CD4-positive, alpha-beta T cell (primary cell): ENCODE data around the gene CDC14A. TPM values are rescaled to one million over a fixed set of nuclear protein-coding genes. Genes with fewer than 3 reads are reported as not detected.
"Not testable (repeated sequence)": the region's sequence is repeated elsewhere in the genome, so short reads cannot be mapped to it uniquely, and the experiment has no call there.

Experiments used
- ATAC-seq: fragments of 200-7000 bp; cut with Tn5 transposase; one replicate; pipeline ENCODE4 v1.10.0; 2022; ENCODE audit warnings: mild to moderate bottlenecking; ENCODE audit not compliant: poor library complexity
- CTCF ChIA-PET: fragments of 350-600 bp; sonication (Branson Sonifier 250); formaldehyde crosslinking; loops from one replicate; lab custom pipeline; 2021; ENCODE audit warnings: antibody characterized with exemption, inconsistent platforms; lab: Charles Lee
- POLR2A ChIA-PET: fragments of 350-600 bp; sonication (Branson Sonifier 250); formaldehyde crosslinking; loops from one replicate; lab custom pipeline; 2021; ENCODE audit warnings: antibody characterized with exemption, inconsistent platforms; lab: Charles Lee
- DNase-seq, 14 experiments: peaks; one replicate each; pipeline ENCODE4 v3.0.0-alpha.2; 2013 to 2020; ENCODE audit warnings: mixed read lengths in 2 of 14
- H3K27ac ChIP-seq, 2 donors: one replicate each; pipeline versions ENCODE4 v1.5.1 to v1.7.0; 2013; ENCODE audit warnings: low read length in 2 of 2, low read depth in 1 of 2, mild to moderate bottlenecking in 1 of 2
- H3K27me3 ChIP-seq, 2 experiments: 1 replicate in 1 of 2; 2 replicates in 1 of 2; pipeline versions ENCODE4 v1.6.1 to v1.7.0; 2013; ENCODE audit warnings: low read length in 2 of 2, control low read depth in 1 of 2, mild to moderate bottlenecking in 1 of 2, moderate library complexity in 1 of 2; ENCODE audit not compliant: insufficient read depth in 2 of 2, control insufficient read depth in 1 of 2
- H3K36me3 ChIP-seq: one replicate; pipeline ENCODE4 v1.6.1; 2013; ENCODE audit warnings: low read length, control low read depth; ENCODE audit not compliant: insufficient read depth
- H3K4me1 ChIP-seq: one replicate; pipeline ENCODE4 v1.6.1; 2013; ENCODE audit warnings: low read length, control low read depth; ENCODE audit not compliant: insufficient read depth
- H3K4me3 ChIP-seq: one replicate; pipeline ENCODE4 v1.5.1; 2013; ENCODE audit warnings: mild to moderate bottlenecking, low read length, moderate library complexity
- H3K9me3 ChIP-seq, 2 experiments: 1 replicate in 1 of 2; 2 replicates in 1 of 2; pipeline versions ENCODE4 v1.6.1 to v1.7.0; 2013; ENCODE audit warnings: low read length in 2 of 2, mild to moderate bottlenecking in 2 of 2, control low read depth in 1 of 2, moderate library complexity in 1 of 2; ENCODE audit not compliant: control insufficient read depth in 1 of 2, insufficient read depth in 1 of 2
- H3K27ac Mint-ChIP-seq: one replicate; pipeline ENCODE4 v1.8.0; 2020; ENCODE audit warnings: mixed read lengths
- H3K27me3 Mint-ChIP-seq: one replicate; pipeline ENCODE4 v1.8.0; 2021; ENCODE audit warnings: mixed read lengths
- H3K36me3 Mint-ChIP-seq: one replicate; pipeline ENCODE4 v1.8.0; 2021; ENCODE audit warnings: low read depth, mixed read lengths
- H3K4me1 Mint-ChIP-seq: one replicate; pipeline ENCODE4 v1.8.0; 2021; ENCODE audit warnings: low read depth, mixed read lengths
- H3K4me3 Mint-ChIP-seq: one replicate; pipeline ENCODE4 v1.8.0; 2020; ENCODE audit warnings: mild to moderate bottlenecking, mixed read lengths
- H3K9me3 Mint-ChIP-seq: one replicate; pipeline ENCODE4 v1.8.0; 2020; ENCODE audit warnings: mixed read lengths
- intact Hi-C, 2 experiments: fragments of 100-400 bp; cut with DNase I in 1 of 2; cut with micrococcal nuclease in 1 of 2; formaldehyde crosslinking; loops; one replicate each; pipeline versions ENCODE4 v1.15.1 to v1.9.0; 2023 to 2025; cut with DNase I, micrococcal nuclease
- total RNA-seq, 174 experiments: library from RNA in 2 of 174; stranded (reverse) in 2 of 174; gene quantifications; one replicate each; pipeline ENCODE4 v1.2.3 and lab custom pipeline; 2021 to 2026
- TF ChIP-seq, protein P1 (sequence below): fragments of 200-600 bp; IDR thresholded peaks from one replicate; pipeline ENCODE4 v1.8.0; 2022; ENCODE audit warnings: antibody characterized with exemption, mild to moderate bottlenecking

The CDC14A gene
- total RNA-seq, 2 experiments from 2014 or later, result 174 to 182 TPM

DNA sequence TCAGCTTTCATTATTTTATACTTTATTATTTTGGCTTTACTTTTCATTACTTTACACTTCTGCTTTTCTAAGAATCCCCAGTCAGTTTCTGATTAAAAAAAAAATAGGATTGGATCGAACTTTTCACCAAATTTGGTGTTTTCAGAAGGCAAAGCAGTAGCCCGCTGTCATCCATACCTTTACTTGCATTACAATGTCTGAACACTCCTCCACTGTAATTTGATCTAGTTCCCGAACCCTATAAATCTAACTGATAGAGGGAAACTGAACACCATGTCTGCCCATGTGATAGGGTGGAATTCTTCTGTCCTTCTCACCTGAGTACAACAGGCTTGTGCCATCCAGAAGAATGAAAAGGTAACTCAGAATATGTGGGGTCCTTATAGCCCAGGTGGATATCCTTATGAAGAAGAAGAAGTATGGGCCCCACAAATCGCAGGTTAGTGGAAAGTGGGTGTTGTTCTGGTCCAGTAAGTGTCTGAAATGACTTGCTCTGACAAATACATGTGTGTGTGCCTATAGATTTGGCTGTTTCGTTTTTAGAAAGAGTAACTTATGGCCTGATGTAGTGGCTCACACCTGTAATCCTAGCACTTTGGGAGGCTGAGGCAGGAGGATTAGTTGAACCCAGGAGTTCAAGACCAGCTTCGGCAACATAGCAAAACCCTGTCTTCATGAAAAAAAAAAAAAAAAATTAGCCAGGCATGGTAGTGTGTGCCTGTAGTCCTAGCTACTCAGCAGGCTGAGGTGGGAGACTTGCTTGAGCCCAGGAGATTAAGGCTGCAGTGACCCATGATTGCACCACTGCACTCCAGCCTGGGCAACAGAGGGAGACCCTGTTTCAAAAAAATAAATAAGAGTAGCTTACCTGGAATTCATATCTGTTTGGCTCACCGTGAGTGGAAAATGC is 26.6 kb upstream of the CDC14A start:
- Histone ChIP-seq H3K36me3 (no peaks in the 10 kb centered on the region), H3K9me3 (no peaks in the 10 kb centered on the region), H3K27me3 (no peaks in the 10 kb centered on the region), H3K27ac (no peak overlapping the region), H3K4me1 (no peaks in the 10 kb centered on the region), H3K4me3 (no peak overlapping the region)
- no peaks in the 10 kb centered on the region for H3K27me3 Mint-ChIP-seq
- POLR2A ChIA-PET, result no interaction called here
- CTCF ChIA-PET, result interaction anchor here (0.7 kb wide), 1 partner anchor 13 kb away, joined by 3 read pairs; no protein-coding TSS in a partner anchor
- no peak for DNase-seq
- H3K36me3 Mint-ChIP-seq, result no peaks in the 10 kb centered on the region
- no peak overlapping the region for H3K27ac Mint-ChIP-seq
- H3K4me1 Mint-ChIP-seq, result no peaks in the 10 kb centered on the region
- intact Hi-C loops, result no loop called here
- H3K9me3 Mint-ChIP-seq, result no peaks in the 10 kb centered on the region
- no peak overlapping the region for H3K4me3 Mint-ChIP-seq
- ATAC-seq, result no peak
- TF ChIP-seq, protein P1, sequence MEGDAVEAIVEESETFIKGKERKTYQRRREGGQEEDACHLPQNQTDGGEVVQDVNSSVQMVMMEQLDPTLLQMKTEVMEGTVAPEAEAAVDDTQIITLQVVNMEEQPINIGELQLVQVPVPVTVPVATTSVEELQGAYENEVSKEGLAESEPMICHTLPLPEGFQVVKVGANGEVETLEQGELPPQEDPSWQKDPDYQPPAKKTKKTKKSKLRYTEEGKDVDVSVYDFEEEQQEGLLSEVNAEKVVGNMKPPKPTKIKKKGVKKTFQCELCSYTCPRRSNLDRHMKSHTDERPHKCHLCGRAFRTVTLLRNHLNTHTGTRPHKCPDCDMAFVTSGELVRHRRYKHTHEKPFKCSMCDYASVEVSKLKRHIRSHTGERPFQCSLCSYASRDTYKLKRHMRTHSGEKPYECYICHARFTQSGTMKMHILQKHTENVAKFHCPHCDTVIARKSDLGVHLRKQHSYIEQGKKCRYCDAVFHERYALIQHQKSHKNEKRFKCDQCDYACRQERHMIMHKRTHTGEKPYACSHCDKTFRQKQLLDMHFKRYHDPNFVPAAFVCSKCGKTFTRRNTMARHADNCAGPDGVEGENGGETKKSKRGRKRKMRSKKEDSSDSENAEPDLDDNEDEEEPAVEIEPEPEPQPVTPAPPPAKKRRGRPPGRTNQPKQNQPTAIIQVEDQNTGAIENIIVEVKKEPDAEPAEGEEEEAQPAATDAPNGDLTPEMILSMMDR, result no peak

DNA sequence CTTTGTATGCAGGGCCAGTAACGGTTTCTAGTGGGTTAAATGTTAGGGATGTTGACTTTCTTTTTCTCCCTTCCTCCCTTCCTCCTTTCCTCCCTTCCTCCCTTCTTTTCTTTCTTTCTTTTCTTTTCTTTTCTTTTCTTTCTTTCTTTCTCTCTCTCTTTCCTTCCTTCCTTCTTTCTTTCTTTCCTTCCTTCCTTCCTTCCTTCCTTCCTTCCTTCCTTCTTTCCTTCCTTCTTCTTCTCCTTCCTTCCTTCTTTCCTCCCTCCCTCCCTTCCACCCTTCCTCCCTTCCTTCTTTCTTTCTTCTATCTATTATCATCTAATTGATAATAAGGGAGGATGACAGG is 26.0 kb upstream of the CDC14A start:
- H3K4me3 Mint-ChIP-seq, H3K36me3 ChIP-seq: not testable (repeated sequence)

DNA sequence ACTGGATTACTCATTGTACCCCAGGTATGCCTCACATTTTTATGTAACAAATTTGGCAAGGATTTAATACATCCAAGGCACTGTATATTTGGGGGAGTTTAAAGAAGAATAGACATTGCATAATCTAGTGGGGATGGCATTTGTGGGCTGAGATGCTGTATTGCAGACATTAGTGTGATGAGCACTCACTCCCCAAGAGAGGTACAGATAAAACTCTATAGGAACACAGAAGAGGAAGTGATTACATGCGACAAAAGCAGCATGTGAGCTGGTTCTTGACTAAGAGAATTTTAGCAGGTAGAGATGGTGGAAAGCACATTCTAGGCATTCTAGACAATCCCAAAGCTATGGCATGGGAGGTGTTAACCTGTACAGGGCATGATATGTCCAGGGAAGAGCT is 24.2 kb upstream of the CDC14A start:
- TF ChIP-seq, protein P1, result no peak
- no peaks in the 10 kb centered on the region for H3K9me3 ChIP-seq
- ChIA-PET POLR2A (no interaction called here), CTCF (no interaction called here)
- Mint-ChIP-seq H3K27me3 (no peaks in the 10 kb centered on the region), H3K36me3 (no peaks in the 10 kb centered on the region), H3K4me3 (no peak overlapping the region), H3K27ac (no peak overlapping the region), H3K9me3 (no peaks in the 10 kb centered on the region), H3K4me1 (no peaks in the 10 kb centered on the region)
- intact Hi-C loops, result no loop called here
- no peaks in the 10 kb centered on the region for H3K4me1 ChIP-seq
- H3K36me3 ChIP-seq, result no peaks in the 10 kb centered on the region
- no peaks in the 10 kb centered on the region for H3K27me3 ChIP-seq
- ATAC-seq (no peak), DNase-seq (no peak)
- no peak overlapping the region for H3K4me3 ChIP-seq
- H3K27ac ChIP-seq, result no peak overlapping the region

More for the DNA sequence above, 26.0 kb upstream of the CDC14A start:
- H3K27ac ChIP-seq, intact Hi-C loops, DNase-seq, H3K27me3 ChIP-seq, H3K27me3 Mint-ChIP-seq, H3K27ac Mint-ChIP-seq, H3K9me3 Mint-ChIP-seq, H3K4me1 Mint-ChIP-seq, ATAC-seq, CTCF ChIA-PET, H3K4me1 ChIP-seq, H3K9me3 ChIP-seq, H3K36me3 Mint-ChIP-seq, H3K4me3 ChIP-seq, POLR2A ChIA-PET: not testable (repeated sequence)

DNA sequence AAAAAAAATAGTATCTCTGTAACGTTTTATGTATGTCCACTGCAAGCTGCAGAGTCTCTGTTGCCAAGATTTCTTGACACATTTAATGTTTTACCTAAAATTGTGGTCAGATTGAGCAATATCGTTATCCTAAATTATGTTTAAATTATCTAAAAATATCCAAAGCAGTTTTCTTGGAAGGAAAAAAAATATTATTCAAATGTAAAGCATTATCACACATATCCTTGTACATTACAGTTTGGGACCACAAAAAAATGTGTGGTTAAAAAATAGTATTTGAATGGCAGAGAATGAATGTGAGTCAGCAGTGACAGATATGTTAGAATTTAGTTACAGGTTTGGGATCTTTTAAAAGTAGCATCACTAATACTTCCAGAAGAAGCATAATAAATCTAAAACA is 21.2 kb upstream of the CDC14A start:
- ATAC-seq, H3K9me3 Mint-ChIP-seq, POLR2A ChIA-PET, H3K36me3 ChIP-seq, H3K4me3 ChIP-seq, H3K9me3 ChIP-seq, DNase-seq, H3K27ac ChIP-seq, CTCF ChIA-PET, H3K36me3 Mint-ChIP-seq, intact Hi-C loops, H3K27me3 ChIP-seq, H3K27ac Mint-ChIP-seq, H3K4me3 Mint-ChIP-seq, H3K4me1 ChIP-seq, H3K27me3 Mint-ChIP-seq, H3K4me1 Mint-ChIP-seq: not testable (repeated sequence)
